Calu3 (cell line): ENCODE results near the gene MAP6D1. TPM values are rescaled to one million over a fixed set of nuclear protein-coding genes. Genes with fewer than 3 reads are reported as not detected.

Experiments
- BruUV-seq: library from RNA; stranded (reverse); fragments of 400-500 nt; replicated peaks from 2 replicates; lab custom pipeline; 2021; lab: Mats Ljungman, UMichigan
- CTCF ChIA-PET: fragments of 300-600 bp; sonication (Branson Sonifier 250); formaldehyde crosslinking; loops from one replicate; lab custom pipeline; 2022; ENCODE audit warnings: antibody characterized with exemption; lab: Charles Lee
- DNase-seq: peaks from one replicate; pipeline ENCODE4 v3.0.0; 2022
- H3K27ac Mint-ChIP-seq: one replicate; pipeline ENCODE4 v1.8.0; 2022; ENCODE audit warnings: mixed read lengths; ENCODE audit not compliant: unreplicated experiment
- H3K27me3 Mint-ChIP-seq: one replicate; pipeline ENCODE4 v1.8.0; 2022; ENCODE audit warnings: mixed read lengths; ENCODE audit not compliant: unreplicated experiment
- H3K36me3 Mint-ChIP-seq: one replicate; pipeline ENCODE4 v1.8.0; 2022; ENCODE audit warnings: mild to moderate bottlenecking, moderate library complexity, mixed read lengths; ENCODE audit not compliant: insufficient read depth, unreplicated experiment
- H3K4me1 Mint-ChIP-seq: one replicate; pipeline ENCODE4 v1.8.0; 2022; ENCODE audit warnings: mild to moderate bottlenecking, low read depth, mixed read lengths; ENCODE audit not compliant: unreplicated experiment
- H3K4me3 Mint-ChIP-seq: one replicate; pipeline ENCODE4 v1.8.0; 2022; ENCODE audit warnings: mild to moderate bottlenecking, low read depth, moderate library complexity, mixed read lengths; ENCODE audit not compliant: unreplicated experiment
- H3K9me3 Mint-ChIP-seq: one replicate; pipeline ENCODE4 v1.8.0; 2022; ENCODE audit warnings: low read depth, mixed read lengths; ENCODE audit not compliant: unreplicated experiment
- CTCF ChIP-seq: fragments of 200-600 bp; IDR thresholded peaks from one replicate; pipeline ENCODE4 v1.8.0; 2022; ENCODE audit warnings: antibody characterized with exemption; ENCODE audit not compliant: unreplicated experiment
- intact Hi-C: fragments of 100-400 bp; cut with micrococcal nuclease; formaldehyde crosslinking; loops from one replicate; pipeline ENCODE4 v1.10.0; 2022; ENCODE audit not compliant: unreplicated experiment
- total RNA-seq: library from RNA; stranded (reverse); gene quantifications from 2 replicates; pipeline ENCODE4 v1.2.3, GENCODE V29; 2022

The MAP6D1 gene
- total RNA-seq, 1 experiment from 2014 or later, result 5.4 TPM

DNA sequence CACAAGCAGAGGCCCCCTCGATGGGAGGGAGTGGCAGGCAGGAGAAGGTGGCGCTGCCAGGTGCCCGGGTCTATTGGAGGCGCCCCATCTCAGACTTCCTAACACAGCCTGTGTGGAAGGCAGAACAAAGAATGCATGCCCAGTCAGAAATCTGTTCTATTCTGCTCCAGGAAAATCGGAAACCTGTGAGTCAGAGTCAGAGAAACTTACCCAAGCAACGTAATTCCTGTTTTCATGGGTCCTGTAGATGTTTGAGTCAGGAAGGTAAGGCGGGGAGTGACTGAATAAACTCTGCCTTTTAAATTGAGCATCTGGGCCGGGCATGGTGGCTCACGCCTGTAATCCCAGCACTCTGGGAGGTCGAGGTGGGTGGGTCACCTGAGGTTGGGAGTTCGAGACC lies 13.7 kb downstream of the MAP6D1 start:
- intact Hi-C loops, result no loop called here
- Mint-ChIP-seq H3K4me3 (no peak overlapping the region), H3K4me1 (no peaks in the 10 kb centered on the region), H3K27me3 (no peaks in the 10 kb centered on the region), H3K27ac (no peak overlapping the region), H3K36me3 (peaks cover 43% of the 10 kb centered on the region), H3K9me3 (no peaks in the 10 kb centered on the region)
- TF ChIP-seq CTCF, result no peak
- BruUV-seq, result no TSS peak
- no peak for DNase-seq
- CTCF ChIA-PET, result no interaction called here

DNA sequence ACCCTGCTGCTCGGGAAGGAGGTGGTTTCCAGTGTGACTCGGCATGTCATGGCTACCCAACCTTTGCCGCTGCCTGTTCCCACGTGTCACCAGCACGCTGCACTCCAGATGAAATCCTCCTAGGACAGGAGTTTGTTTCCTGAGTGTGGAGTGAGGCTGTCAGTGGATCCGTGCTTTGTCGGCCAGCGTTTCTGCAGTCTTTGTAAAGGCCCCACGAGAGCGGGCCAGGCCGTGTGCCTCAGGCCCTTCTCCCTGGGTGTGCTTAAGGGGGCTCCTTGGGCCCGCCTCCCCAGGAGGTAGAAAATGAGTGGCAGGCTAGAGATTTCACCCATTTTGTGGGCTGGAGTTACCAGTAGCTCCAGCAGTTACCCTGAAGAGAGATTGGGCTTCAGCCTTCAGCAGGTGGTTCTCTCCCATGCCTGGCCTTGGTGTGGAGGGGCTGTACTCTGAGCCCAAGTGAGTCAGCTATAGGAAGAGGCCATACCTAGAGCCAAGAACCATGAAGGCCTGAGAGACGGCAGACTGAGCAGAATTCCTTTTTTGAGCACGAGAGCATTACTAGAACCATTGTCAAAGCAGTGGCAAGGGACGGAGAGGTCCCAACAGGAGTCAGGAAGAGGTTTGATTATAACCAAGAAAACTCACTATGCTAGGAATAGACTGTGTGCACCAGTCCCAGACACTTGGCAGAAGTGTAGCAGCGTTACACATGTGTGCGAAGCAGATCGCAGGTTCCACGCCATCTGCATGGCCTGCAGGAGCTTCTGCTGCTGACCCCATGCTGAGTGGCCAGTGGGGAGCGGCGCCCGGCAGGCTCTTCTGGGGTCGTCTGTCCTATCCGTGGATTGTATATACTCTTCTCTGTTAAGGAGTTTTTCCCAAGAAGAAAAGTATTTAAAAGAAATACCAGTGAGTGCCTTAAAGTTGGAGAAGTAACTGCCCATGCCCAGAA lies 14.5 kb downstream of the MAP6D1 start:
- intact Hi-C loops, result no loop called here
- CTCF ChIA-PET, result no interaction called here
- Mint-ChIP-seq H3K36me3 (peaks cover 39% of the 10 kb centered on the region), H3K4me1 (no peaks in the 10 kb centered on the region), H3K27me3 (no peaks in the 10 kb centered on the region), H3K9me3 (no peaks in the 10 kb centered on the region), H3K4me3 (no peak overlapping the region), H3K27ac (no peak overlapping the region)
- BruUV-seq, result no TSS peak
- no peak for TF ChIP-seq CTCF
- no peak for DNase-seq

GRCh38 chr3:183809270-183809669 lies 16.1 kb downstream of the MAP6D1 start:
- CTCF ChIA-PET, result interaction anchor here (0.8 kb wide), 1 partner anchor 75 kb away, joined by 4 read pairs; the partner anchor contains the start of gene PARL
- DNase-seq, result no peak
- Mint-ChIP-seq H3K27me3 (no peaks in the 10 kb centered on the region), H3K4me1 (no peaks in the 10 kb centered on the region), H3K27ac (no peak overlapping the region), H3K9me3 (no peaks in the 10 kb centered on the region), H3K36me3 (peaks cover 34% of the 10 kb centered on the region), H3K4me3 (no peak overlapping the region)
- no peak for TF ChIP-seq CTCF
- BruUV-seq, result no TSS peak
- intact Hi-C loops, result no loop called here

GRCh38 chr3:183808355-183808754 lies 17.0 kb downstream of the MAP6D1 start:
- H3K4me1 Mint-ChIP-seq, result no peaks in the 10 kb centered on the region
- CTCF ChIA-PET, result interaction anchor here (0.8 kb wide), 1 partner anchor 76 kb away, joined by 4 read pairs; the partner anchor contains the start of gene PARL
- intact Hi-C loops, result no loop called here
- peaks cover 40% of the 10 kb centered on the region for H3K36me3 Mint-ChIP-seq
- no peak overlapping the region for H3K27ac Mint-ChIP-seq
- H3K9me3 Mint-ChIP-seq, result no peaks in the 10 kb centered on the region
- no TSS peak for BruUV-seq
- no peak for DNase-seq
- H3K27me3 Mint-ChIP-seq, result no peaks in the 10 kb centered on the region
- no peak for TF ChIP-seq CTCF
- no peak overlapping the region for H3K4me3 Mint-ChIP-seq
